ENCODE results near the gene HAGH.

HAGH gene

DNA sequence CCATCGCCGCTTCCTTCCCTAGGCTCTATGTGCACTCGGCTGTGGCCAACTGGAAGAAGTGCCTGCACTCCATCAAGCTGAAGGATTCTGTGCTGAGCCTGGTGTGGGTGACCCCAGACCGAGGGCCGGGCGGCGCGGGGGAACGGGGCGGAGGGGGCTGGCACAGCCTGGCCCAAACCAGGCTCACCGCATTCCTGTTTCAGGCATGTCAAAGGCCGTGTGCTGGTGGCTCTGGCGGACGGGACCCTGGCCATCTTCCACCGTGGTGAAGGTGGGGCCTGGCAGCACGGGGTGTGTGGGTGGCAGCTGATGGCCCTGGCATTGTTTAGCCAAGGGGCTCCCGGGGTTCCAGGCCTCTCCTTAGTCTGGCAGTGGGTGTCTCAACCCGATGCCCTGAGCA, 59.9 kb downstream of the HAGH start:
- TF ChIP-seq, protein P1, sequence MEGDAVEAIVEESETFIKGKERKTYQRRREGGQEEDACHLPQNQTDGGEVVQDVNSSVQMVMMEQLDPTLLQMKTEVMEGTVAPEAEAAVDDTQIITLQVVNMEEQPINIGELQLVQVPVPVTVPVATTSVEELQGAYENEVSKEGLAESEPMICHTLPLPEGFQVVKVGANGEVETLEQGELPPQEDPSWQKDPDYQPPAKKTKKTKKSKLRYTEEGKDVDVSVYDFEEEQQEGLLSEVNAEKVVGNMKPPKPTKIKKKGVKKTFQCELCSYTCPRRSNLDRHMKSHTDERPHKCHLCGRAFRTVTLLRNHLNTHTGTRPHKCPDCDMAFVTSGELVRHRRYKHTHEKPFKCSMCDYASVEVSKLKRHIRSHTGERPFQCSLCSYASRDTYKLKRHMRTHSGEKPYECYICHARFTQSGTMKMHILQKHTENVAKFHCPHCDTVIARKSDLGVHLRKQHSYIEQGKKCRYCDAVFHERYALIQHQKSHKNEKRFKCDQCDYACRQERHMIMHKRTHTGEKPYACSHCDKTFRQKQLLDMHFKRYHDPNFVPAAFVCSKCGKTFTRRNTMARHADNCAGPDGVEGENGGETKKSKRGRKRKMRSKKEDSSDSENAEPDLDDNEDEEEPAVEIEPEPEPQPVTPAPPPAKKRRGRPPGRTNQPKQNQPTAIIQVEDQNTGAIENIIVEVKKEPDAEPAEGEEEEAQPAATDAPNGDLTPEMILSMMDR (conservative IDR thresholded peaks at IDR 0.05; ENCODE audit: low read depth, low read length) = no peak
- DNase-seq (ENCODE audit: low read depth) = no peak
- H3K4me3 ChIP-seq (ENCODE audit: low read depth, low read length) = no peak overlapping the region

DNA sequence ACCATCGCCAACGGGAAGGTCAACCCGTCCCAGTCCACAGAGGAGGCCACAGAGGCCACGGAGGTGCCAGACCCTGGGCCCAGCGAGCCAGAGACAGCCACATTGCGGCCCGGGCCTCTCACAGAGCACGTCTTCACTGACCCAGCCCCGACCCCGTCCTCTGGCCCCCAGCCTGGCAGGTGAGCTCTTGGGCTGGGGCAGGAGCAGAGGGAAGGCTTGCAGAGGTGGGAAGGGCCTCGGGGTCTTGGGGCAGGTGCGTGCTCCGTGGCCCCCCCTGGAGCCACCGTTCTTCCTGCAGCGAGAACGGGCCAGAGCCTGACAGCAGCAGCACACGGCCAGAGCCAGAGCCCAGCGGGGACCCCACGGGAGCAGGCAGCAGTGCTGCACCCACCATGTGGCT, 60.4 kb downstream of the HAGH start:
- TF ChIP-seq, protein P1 (conservative IDR thresholded peaks at IDR 0.05; ENCODE audit: low read depth, low read length) = no peak
- H3K4me3 ChIP-seq (ENCODE audit: low read depth, low read length) = no peak overlapping the region
- DNase-seq (ENCODE audit: low read depth) = no peak

DNA sequence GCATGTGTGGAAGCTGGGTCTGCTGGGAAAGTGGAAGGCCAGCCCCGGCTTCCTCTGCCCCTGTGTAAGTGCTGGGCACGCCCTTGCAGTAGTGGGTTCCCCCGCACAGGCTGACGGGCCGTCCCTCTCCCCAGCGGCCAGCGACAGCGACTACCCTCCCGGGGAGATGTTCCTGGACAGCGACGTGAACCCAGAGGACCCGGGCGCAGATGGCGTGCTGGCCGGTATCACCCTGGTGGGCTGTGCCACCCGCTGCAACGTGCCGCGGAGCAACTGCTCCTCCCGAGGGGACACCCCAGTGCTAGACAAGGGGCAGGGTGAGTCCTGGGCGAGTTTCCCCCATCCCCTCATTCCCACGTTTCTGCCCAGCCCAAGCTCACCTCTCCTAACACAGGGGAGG, 60.8 kb downstream of the HAGH start:
- TF ChIP-seq, protein P1 (conservative IDR thresholded peaks at IDR 0.05; ENCODE audit: low read depth, low read length) = no peak
- no peak overlapping the region for H3K4me3 ChIP-seq (ENCODE audit: low read depth, low read length)

DNA sequence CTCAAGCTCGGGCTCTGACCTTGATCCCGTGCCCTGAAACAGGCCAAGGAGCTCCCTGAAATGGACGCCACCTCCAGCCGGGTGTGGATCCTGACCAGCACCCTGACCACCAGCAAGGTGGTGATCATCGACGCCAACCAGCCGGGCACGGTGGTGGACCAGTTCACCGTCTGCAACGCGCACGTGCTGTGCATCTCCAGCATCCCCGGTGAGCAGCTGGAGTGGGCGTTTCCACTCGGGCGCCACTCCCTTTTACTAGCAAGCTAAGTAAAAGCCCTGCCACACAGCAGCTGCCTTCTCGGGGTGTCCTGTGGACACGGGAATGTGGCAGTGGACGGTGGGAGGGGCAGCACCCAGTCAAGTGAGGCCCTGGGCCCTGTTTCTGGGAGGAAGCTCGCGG, 61.7 kb downstream of the HAGH start:
- no peak overlapping the region for H3K4me3 ChIP-seq (ENCODE audit: low read depth, low read length)

More for the DNA sequence above, 60.8 kb downstream of the HAGH start:
- no peak for DNase-seq (ENCODE audit: low read depth)

DNA sequence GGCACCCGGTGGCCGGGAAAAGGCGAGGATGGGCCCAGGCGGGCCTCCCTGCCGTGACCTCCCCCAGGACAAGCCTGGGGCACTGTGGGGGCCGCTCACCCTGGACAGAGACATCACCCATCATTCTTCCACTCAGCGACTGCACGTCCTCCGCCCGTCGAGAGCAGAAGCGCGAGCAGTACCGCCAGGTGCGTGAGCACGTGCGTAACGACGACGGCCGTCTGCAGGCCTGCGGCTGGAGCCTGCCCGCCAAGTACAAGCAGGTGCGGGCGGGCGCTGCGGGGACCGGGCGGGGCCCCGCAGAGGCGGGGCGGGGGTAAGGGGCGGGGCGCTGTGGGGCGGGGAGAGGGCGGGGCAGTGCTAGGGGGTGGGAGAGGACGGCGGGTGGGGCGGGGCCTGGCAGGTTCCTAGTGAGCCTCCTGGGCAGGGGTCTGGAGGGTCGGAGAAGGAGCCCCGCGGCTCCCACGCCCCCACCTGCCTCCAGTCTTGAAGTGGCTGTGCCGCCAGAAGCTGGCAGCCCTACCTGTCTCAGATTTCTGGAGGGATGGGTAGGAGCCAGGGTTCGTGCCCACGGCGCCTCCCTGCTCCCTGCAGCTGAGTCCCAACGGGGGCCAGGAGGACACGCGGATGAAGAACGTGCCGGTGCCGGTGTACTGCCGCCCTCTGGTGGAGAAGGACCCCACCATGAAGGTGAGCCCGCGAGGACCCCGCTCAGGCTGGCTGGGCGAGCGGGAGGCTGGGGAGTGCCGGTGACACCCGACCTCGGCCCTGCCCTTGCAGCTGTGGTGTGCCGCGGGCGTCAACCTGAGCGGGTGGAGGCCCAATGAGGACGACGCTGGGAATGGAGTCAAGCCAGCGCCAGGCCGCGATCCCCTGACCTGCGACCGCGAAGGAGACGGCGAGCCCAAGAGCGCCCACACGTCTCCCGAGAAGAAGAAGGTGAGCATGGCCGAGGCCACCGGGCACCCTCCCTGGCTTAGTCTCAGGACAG, 62.8 kb downstream of the HAGH start:
- H3K4me3 ChIP-seq (ENCODE audit: low read depth, low read length) = no peak overlapping the region
- DNase-seq (ENCODE audit: low read depth) = no peak
- TF ChIP-seq, protein P1 (conservative IDR thresholded peaks at IDR 0.05; ENCODE audit: low read depth, low read length) = peak; percentile 72

More for the DNA sequence above, 61.7 kb downstream of the HAGH start:
- DNase-seq (ENCODE audit: low read depth) = no peak
- TF ChIP-seq, protein P1 (conservative IDR thresholded peaks at IDR 0.05; ENCODE audit: low read depth, low read length) = no peak

DNA sequence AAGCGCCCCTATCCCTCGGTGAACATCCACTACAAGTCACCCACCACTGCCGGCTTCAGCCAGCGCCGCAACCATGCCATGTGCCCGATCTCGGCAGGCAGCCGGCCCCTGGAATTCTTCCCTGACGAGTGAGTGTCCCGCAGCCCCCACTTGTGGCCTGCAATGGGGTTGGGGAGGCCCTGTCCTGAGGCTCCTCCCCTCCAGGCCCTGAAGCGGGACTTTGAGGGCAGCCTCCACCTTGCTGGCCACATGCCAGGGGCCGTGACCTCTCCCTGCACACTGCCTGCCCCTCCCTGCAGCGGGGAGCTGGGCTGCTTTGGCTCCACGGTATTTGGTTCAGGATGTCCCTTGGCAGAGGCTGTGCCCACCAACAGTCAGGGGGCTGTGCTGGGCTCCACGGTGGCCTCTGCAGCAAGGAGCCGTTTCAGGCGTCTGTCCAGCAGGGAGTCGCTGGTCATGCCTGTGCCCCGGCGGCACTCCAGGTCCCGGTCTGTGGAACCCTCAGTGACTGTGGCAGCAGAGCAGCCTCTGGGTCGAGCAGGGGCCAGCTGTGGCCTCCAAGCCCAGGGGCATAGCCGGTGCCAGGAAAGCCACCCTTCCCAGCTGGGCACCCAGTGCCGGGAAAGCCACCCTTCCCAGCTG, 63.6 kb downstream of the HAGH start:
- H3K4me3 ChIP-seq (ENCODE audit: low read depth, low read length) = no peak overlapping the region
- DNase-seq (ENCODE audit: low read depth) = no peak
- TF ChIP-seq, protein P1 (conservative IDR thresholded peaks at IDR 0.05; ENCODE audit: low read depth, low read length) = no peak

Data from choroid plexus epithelial cell (primary cell).